Stomach (tissue), 9 donors: Measurements from ENCODE around the gene POLR3E. TPM values are rescaled to one million over a fixed set of nuclear protein-coding genes. Genes with fewer than 3 reads are reported as not detected.
"Not testable (repeated sequence)": the region's sequence is repeated elsewhere in the genome, so short reads cannot be mapped to it uniquely, and the experiment has no call there.

ENCODE experiments used
- DNase-seq, 2 donors: peaks; one replicate each; pipeline versions ENCODE4 v3.0.0 to v3.0.0-alpha.2; 2013 to 2019
- H3K27ac ChIP-seq, 5 donors: fragments of 200-600 bp in 4 of 5; sonication (generic) in 4 of 5; one replicate each; pipeline ENCODE4 v1.5.1; 2013 to 2019; ENCODE audit warnings: mild to moderate bottlenecking in 1 of 5, moderate library complexity in 1 of 5
- H3K27me3 ChIP-seq, 3 donors: fragments of 200-600 bp; sonication (generic); one replicate each; pipeline ENCODE4 v1.5.1; 2017 to 2019; ENCODE audit warnings: mixed run types in 1 of 3
- H3K36me3 ChIP-seq, 4 donors: fragments of 200-600 bp; sonication (generic); 1 replicate in 3 of 4; 2 replicates in 1 of 4; pipeline ENCODE4 v1.5.1; 2016 to 2019
- H3K4me1 ChIP-seq, 4 donors: fragments of 200-600 bp; sonication (generic); one replicate each; pipeline ENCODE4 v1.5.1; 2016 to 2019
- H3K4me3 ChIP-seq, 4 donors: fragments of 200-600 bp; sonication (generic) in 3 of 4; one replicate each; pipeline ENCODE4 v1.5.1; 2016 to 2019; ENCODE audit warnings: mild to moderate bottlenecking in 1 of 4
- H3K9me3 ChIP-seq, 4 donors: fragments of 200-600 bp; sonication (generic); one replicate each; pipeline ENCODE4 v1.5.1; 2016 to 2019
- CTCF ChIP-seq, 7 experiments: fragments of 450-650 bp in 4 of 7; fragments of 200-600 bp in 3 of 7; sonication (generic) in 3 of 7; IDR thresholded peaks; one replicate each; pipeline ENCODE4 v1.5.1; 2016 to 2019; ENCODE audit warnings: antibody characterized with exemption in 7 of 7, control low read depth in 2 of 7, mild to moderate bottlenecking in 1 of 7
- EP300 ChIP-seq: sonication (generic); formaldehyde crosslinking; IDR thresholded peaks from one replicate; pipeline ENCODE4 v1.6.1; 2017; ENCODE audit warnings: antibody characterized with exemption
- POLR2A ChIP-seq, 4 donors: fragments of 450-650 bp; IDR thresholded peaks; one replicate each; pipeline ENCODE4 v1.6.1; 2016; ENCODE audit warnings: antibody characterized with exemption in 4 of 4, control low read depth in 2 of 4, mild to moderate bottlenecking in 1 of 4, moderate library complexity in 1 of 4
- POLR2AphosphoS5 ChIP-seq, 3 donors: sonication (generic); formaldehyde crosslinking; IDR thresholded peaks; one replicate each; pipeline ENCODE4 v1.6.1; 2016; ENCODE audit warnings: antibody characterized with exemption in 3 of 3
- WGBS, 5 donors: extraction: QIAGEN DNeasy Blood & Tissue Kit in 3 of 5; methylation state at CpG; one replicate each; pipeline versions ENCODE4 v1.1.5 to v1.1.7; 2013 to 2018; 5-methylcytosine and 5-hydroxymethylcytosine counted together
- intact Hi-C: fragments of 100-400 bp; cut with DNase I; formaldehyde crosslinking; loops from one replicate; pipeline ENCODE4 v1.15.1; 2023; ENCODE audit warnings: low total_unique reads
- polyA plus RNA-seq, 3 donors: library from polyadenylated mRNA; stranded (reverse); fragments of 200-250 nt; gene quantifications; one replicate each; pipeline ENCODE4 v1.2.3, GENCODE V29; 2013
- total RNA-seq, 5 donors: library from RNA; depleted of rRNA; stranded (reverse); fragments of >200 nt; gene quantifications; one replicate each; pipeline versions ENCODE4 v1.1.0 to v1.2.3, GENCODE V29; 2014 to 2016
- donor health status: healthy with polysubstance abuse.
- donor health status: Bipolar disorder and iron deficiency.
- donor health status: healthy.

POLR3E gene
- total and polyA plus RNA-seq, 8 donors, result 13.1 to 99.1 (median 51.9) TPM

GRCh38 chr16:22297871-22298733, 893 bp downstream of the POLR3E start:
- intact Hi-C loops, result loop anchor here (5.0 kb wide), 1 partner anchor 96 kb away; no protein-coding TSS in a partner anchor
- no peaks in the 10 kb centered on the region for H3K9me3 ChIP-seq
- no peak for TF ChIP-seq EP300
- peak; percentile 27 to 89 (median 33) for TF ChIP-seq POLR2AphosphoS5 (IDR thresholded peaks at IDR 0.05)
- DNase-seq, result peak; percentile 50 to 92
- peak overlapping the region; percentile 79 to 98 (median 82) for H3K4me3 ChIP-seq
- H3K27me3 ChIP-seq, result no peaks in the 10 kb centered on the region
- peaks cover 9 to 18% (median 17%) of the 10 kb centered on the region in 4 donors for H3K36me3 ChIP-seq
- WGBS, 5 donors, result 0 to 1% (median 1%) methylated on average over 22 to 39 of the region's 39 CpGs
- H3K4me1 ChIP-seq, result peaks cover 18 to 46% (median 35%) of the 10 kb centered on the region in 4 donors
- H3K27ac ChIP-seq, result peak overlapping the region; percentile 93 to 98 (median 96)

- H3K4me3 ChIP-seq, result peak overlapping the region in 2 of 4 donors; percentile 81 to 98
- DNase-seq, result no peak
- TF ChIP-seq POLR2AphosphoS5 (IDR thresholded peaks at IDR 0.05) (no peak), CTCF (IDR thresholded peaks at IDR 0.05) (no peak), POLR2A (IDR thresholded peaks at IDR 0.05) (no peak), EP300 (no peak)
- H3K4me1 ChIP-seq, result peaks cover 18 to 46% (median 35%) of the 10 kb centered on the region in 4 donors
- H3K27ac ChIP-seq, result peak overlapping the region in 3 of 5 donors; percentile 94 to 98 (median 97)
- 91 to 100% (median 96%) methylated on average over 1 of the region's 1 CpG for WGBS, 5 donors
- intact Hi-C loops, result loop anchor here (5.0 kb wide), 1 partner anchor 97 kb away; no protein-coding TSS in a partner anchor
- H3K27me3 ChIP-seq, result no peaks in the 10 kb centered on the region
- peaks cover 17 to 26% (median 23%) of the 10 kb centered on the region in 4 donors for H3K36me3 ChIP-seq
- no peaks in the 10 kb centered on the region for H3K9me3 ChIP-seq
Observed at GRCh38 chr16:22299036-22299435, 1.8 kb downstream of the POLR3E start.

GRCh38 chr16:22300427-22301071, 3.3 kb downstream of the POLR3E start:
- peak; percentile 64 to 70 for DNase-seq
- WGBS, 5 donors, result 42 to 50% (median 47%) methylated on average over 8 of the region's 8 CpGs
- no peak overlapping the region for H3K4me3 ChIP-seq
- TF ChIP-seq POLR2AphosphoS5 (IDR thresholded peaks at IDR 0.05) (peak in 1 of 3 donors; percentile 29), CTCF (IDR thresholded peaks at IDR 0.05) (peak in 4 of 7 experiments; percentile 26 to 45 (median 34)), POLR2A (IDR thresholded peaks at IDR 0.05) (no peak)
- H3K9me3 ChIP-seq, result no peaks in the 10 kb centered on the region
- H3K4me1 ChIP-seq, result peaks cover 18 to 46% (median 35%) of the 10 kb centered on the region in 4 donors
- intact Hi-C loops, result no loop called here
- H3K36me3 ChIP-seq, result peaks cover 31 to 41% (median 39%) of the 10 kb centered on the region in 4 donors
- no peaks in the 10 kb centered on the region for H3K27me3 ChIP-seq
- H3K27ac ChIP-seq, result peak overlapping the region in 2 of 5 donors; percentile 15 to 98

GRCh38 chr16:22301423-22301822, 4.2 kb downstream of the POLR3E start:
- 90 to 96% (median 93%) methylated on average over 7 of the region's 7 CpGs for WGBS, 5 donors
- intact Hi-C loops, result not testable (repeated sequence)

GRCh38 chr16:22302776-22303363, 5.7 kb downstream of the POLR3E start:
- Histone ChIP-seq H3K9me3 (no peaks in the 10 kb centered on the region), H3K27me3 (no peaks in the 10 kb centered on the region), H3K36me3 (peaks cover 54 to 65% (median 62%) of the 10 kb centered on the region in 4 donors), H3K27ac (no peak overlapping the region), H3K4me3 (no peak overlapping the region), H3K4me1 (peaks cover 11 to 35% (median 28%) of the 10 kb centered on the region in 4 donors)
- 91 to 96% (median 93%) methylated on average over 12 of the region's 12 CpGs for WGBS, 5 donors
- TF ChIP-seq EP300 (no peak), POLR2A (IDR thresholded peaks at IDR 0.05) (no peak), CTCF (IDR thresholded peaks at IDR 0.05) (no peak), POLR2AphosphoS5 (IDR thresholded peaks at IDR 0.05) (no peak)
- intact Hi-C loops, result no loop called here
- no peak for DNase-seq

More at GRCh38 chr16:22301423-22301822, 4.2 kb downstream of the POLR3E start:
- H3K27me3 ChIP-seq, H3K9me3 ChIP-seq, H3K4me3 ChIP-seq, H3K27ac ChIP-seq, DNase-seq: not testable (repeated sequence)
- H3K4me1 ChIP-seq, result peaks cover 14 to 41% (median 30%) of the 10 kb centered on the region in 4 donors
- peaks cover 40 to 50% (median 47%) of the 10 kb centered on the region in 4 donors for H3K36me3 ChIP-seq
